Type B pancreatic cell (in vitro differentiated cells): ENCODE data around the gene MYH11. TPM values are rescaled to one million over a fixed set of nuclear protein-coding genes. Genes with fewer than 3 reads are reported as not detected.

Experiments used
- DNase-seq: peaks from one replicate; pipeline ENCODE4 v3.0.0; 2021; ENCODE audit warnings: mixed read lengths; ENCODE audit not compliant: unreplicated experiment; ENCODE audit errors: extremely low spot score
- H3K27ac Mint-ChIP-seq: 2 replicates; pipeline ENCODE4 v1.8.0; 2021; ENCODE audit warnings: mild to moderate bottlenecking, mixed read lengths
- H3K27me3 Mint-ChIP-seq: 2 replicates; pipeline ENCODE4 v1.8.0; 2021; ENCODE audit warnings: mixed read lengths
- H3K36me3 Mint-ChIP-seq: 2 replicates; pipeline ENCODE4 v1.8.0; 2021; ENCODE audit warnings: mixed read lengths
- H3K4me1 Mint-ChIP-seq: one replicate; pipeline ENCODE4 v1.8.0; 2021; ENCODE audit warnings: mixed read lengths; ENCODE audit not compliant: unreplicated experiment
- H3K4me3 Mint-ChIP-seq: 2 replicates; pipeline ENCODE4 v1.8.0; 2021; ENCODE audit warnings: mild to moderate bottlenecking, mixed read lengths
- H3K9me3 Mint-ChIP-seq: 2 replicates; pipeline ENCODE4 v1.8.0; 2021; ENCODE audit warnings: mixed read lengths
- CTCF ChIP-seq: fragments of 200-600 bp; sonication (generic); conservative IDR thresholded peaks from 2 replicates; pipeline ENCODE4 v1.5.0; 2021; ENCODE audit warnings: antibody characterized with exemption, mild to moderate bottlenecking
- total RNA-seq: library from RNA; stranded (reverse); gene quantifications from 2 replicates; pipeline ENCODE4 v1.2.1, GENCODE V29; 2021; ENCODE audit warnings: low replicate concordance

MYH11 gene
- total RNA-seq, 1 donor from 2014 or later, result 0.43 TPM

- Mint-ChIP-seq H3K4me3 (no peak overlapping the region), H3K27me3 (peaks cover 11% of the 10 kb centered on the region), H3K9me3 (no peaks in the 10 kb centered on the region), H3K4me1 (no peaks in the 10 kb centered on the region), H3K36me3 (no peaks in the 10 kb centered on the region), H3K27ac (no peak overlapping the region)
- no peak for DNase-seq
- TF ChIP-seq CTCF, result no peak
These were observed 81.6 kb downstream of the MYH11 start for GRCh38 chr16:15775209-15775608.

GRCh38 chr16:15773968-15774367 is 82.9 kb downstream of the MYH11 start:
- no peak for TF ChIP-seq CTCF

GRCh38 chr16:15772579-15773293 is 84.1 kb downstream of the MYH11 start:
- Mint-ChIP-seq H3K9me3 (no peaks in the 10 kb centered on the region), H3K4me3 (no peak overlapping the region), H3K27me3 (peaks cover 11% of the 10 kb centered on the region), H3K36me3 (no peaks in the 10 kb centered on the region), H3K27ac (no peak overlapping the region), H3K4me1 (no peaks in the 10 kb centered on the region)
- no peak for DNase-seq
- TF ChIP-seq CTCF, result no peak

More at GRCh38 chr16:15773968-15774367, 82.9 kb downstream of the MYH11 start:
- no peak for DNase-seq
- H3K27me3 Mint-ChIP-seq, result peaks cover 11% of the 10 kb centered on the region
- H3K36me3 Mint-ChIP-seq, result no peaks in the 10 kb centered on the region
- no peak overlapping the region for H3K4me3 Mint-ChIP-seq
- H3K27ac Mint-ChIP-seq, result no peak overlapping the region
- no peaks in the 10 kb centered on the region for H3K4me1 Mint-ChIP-seq
- no peaks in the 10 kb centered on the region for H3K9me3 Mint-ChIP-seq

GRCh38 chr16:15771694-15772093 is 85.1 kb downstream of the MYH11 start:
- no peaks in the 10 kb centered on the region for H3K36me3 Mint-ChIP-seq
- no peak for TF ChIP-seq CTCF
- H3K9me3 Mint-ChIP-seq, result no peaks in the 10 kb centered on the region
- H3K4me1 Mint-ChIP-seq, result no peaks in the 10 kb centered on the region
- H3K27ac Mint-ChIP-seq, result no peak overlapping the region
- no peak for DNase-seq
- H3K4me3 Mint-ChIP-seq, result no peak overlapping the region
- peaks cover 11% of the 10 kb centered on the region for H3K27me3 Mint-ChIP-seq

- H3K4me1 Mint-ChIP-seq, result no peaks in the 10 kb centered on the region
- H3K27me3 Mint-ChIP-seq, result peaks cover 4% of the 10 kb centered on the region
These were observed 86.3 kb downstream of the MYH11 start for GRCh38 chr16:15770512-15770911.

More at GRCh38 chr16:15770512-15770911, 86.3 kb downstream of the MYH11 start:
- no peak for TF ChIP-seq CTCF
- Mint-ChIP-seq H3K36me3 (no peaks in the 10 kb centered on the region), H3K9me3 (no peaks in the 10 kb centered on the region), H3K4me3 (no peak overlapping the region), H3K27ac (no peak overlapping the region)
- DNase-seq, result no peak
